B cell (primary cell): Measurements from ENCODE around the gene CDKN1C. TPM values are rescaled to one million over a fixed set of nuclear protein-coding genes. Genes with fewer than 3 reads are reported as not detected.

Experiments used
- ATAC-seq: fragments of 200-7000 bp; cut with Tn5 transposase; one replicate; pipeline ENCODE4 v1.10.0; 2021; ENCODE audit warnings: low read depth, mild to moderate bottlenecking, moderate number of reproducible peaks, moderate library complexity
- CTCF ChIA-PET: fragments of 350-600 bp; sonication (Branson Sonifier 250); formaldehyde crosslinking; loops from one replicate; lab custom pipeline; 2021; ENCODE audit warnings: antibody characterized with exemption, inconsistent platforms; lab: Charles Lee
- POLR2A ChIA-PET: fragments of 350-600 bp; sonication (Branson Sonifier 250); formaldehyde crosslinking; loops from one replicate; lab custom pipeline; 2021; ENCODE audit warnings: antibody characterized with exemption; lab: Charles Lee
- DNase-seq: peaks from one replicate; pipeline ENCODE4 v3.0.0; 2013
- H2AFZ ChIP-seq: 2 replicates; pipeline ENCODE4 v1.6.1; 2012; ENCODE audit warnings: mild to moderate bottlenecking, low read depth, low read length; ENCODE audit not compliant: insufficient read depth, poor library complexity, severe bottlenecking
- H3K27ac ChIP-seq, 2 donors: 1 replicate in 1 of 2; 2 replicates in 1 of 2; pipeline ENCODE4 v1.5.1; 2012 to 2013; ENCODE audit warnings: low read length in 2 of 2, mild to moderate bottlenecking in 2 of 2, moderate library complexity in 1 of 2
- H3K27me3 ChIP-seq, 4 experiments: fragments of 200-600 bp in 1 of 4; sonication (generic) in 1 of 4; replicated peaks in 1 of 4; 1 replicate in 2 of 4; 2 replicates in 2 of 4; pipeline versions ENCODE4 v1.6.1 to v1.7.0; 2013 to 2016; ENCODE audit warnings: low read length in 3 of 4, mild to moderate bottlenecking in 2 of 4, mixed read lengths in 1 of 4, moderate library complexity in 1 of 4; ENCODE audit not compliant: insufficient read depth in 4 of 4, control insufficient read depth in 3 of 4; ENCODE audit errors: control extremely low read depth in 1 of 4
- H3K36me3 ChIP-seq, 2 experiments: replicated peaks in 1 of 2; 1 replicate in 1 of 2; 2 replicates in 1 of 2; pipeline versions ENCODE4 v1.6.1 to v1.7.1; 2013; ENCODE audit warnings: low read length in 1 of 2; ENCODE audit not compliant: insufficient read depth in 2 of 2, control insufficient read depth in 1 of 2; ENCODE audit errors: control extremely low read depth in 1 of 2, extremely low read depth in 1 of 2
- H3K4me1 ChIP-seq, 2 donors: fragments of 200-600 bp in 1 of 2; sonication (generic) in 1 of 2; 1 replicate in 1 of 2; 2 replicates in 1 of 2; pipeline versions ENCODE4 v1.5.1 to v1.6.1; 2013 to 2017; ENCODE audit warnings: low read length in 2 of 2; ENCODE audit not compliant: control insufficient read depth in 2 of 2, insufficient read depth in 2 of 2
- H3K4me2 ChIP-seq: replicated peaks from 2 replicates; pipeline ENCODE3; 2012; ENCODE audit warnings: mild to moderate bottlenecking, low read depth, low read length; ENCODE audit not compliant: poor library complexity, severe bottlenecking
- H3K4me3 ChIP-seq, 5 experiments: fragments of 200-600 bp in 1 of 5; sonication (generic) in 1 of 5; 1 replicate in 3 of 5; 2 replicates in 2 of 5; pipeline versions ENCODE4 v1.5.1 to v1.7.0; 2011 to 2016; ENCODE audit warnings: low read length in 4 of 5, mild to moderate bottlenecking in 4 of 5, low read depth in 2 of 5, control low read depth in 1 of 5, moderate library complexity in 1 of 5; ENCODE audit not compliant: insufficient read depth in 1 of 5; ENCODE audit errors: control extremely low read depth in 1 of 5, extremely low read depth in 1 of 5
- H3K79me2 ChIP-seq: fragments of 200-600 bp; sonication (generic); one replicate; pipeline ENCODE4 v1.6.0; 2016; ENCODE audit warnings: low read length; ENCODE audit not compliant: control insufficient read depth, insufficient read depth
- H3K9ac ChIP-seq: fragments of 200-600 bp; sonication (generic); 2 replicates; pipeline ENCODE4 v1.6.1; 2017; ENCODE audit warnings: mild to moderate bottlenecking, low read length, moderate library complexity
- H3K9me3 ChIP-seq, 3 donors: one replicate each; pipeline versions ENCODE4 v1.6.1 to v1.7.1; 2013; ENCODE audit warnings: low read length in 2 of 3; ENCODE audit not compliant: control insufficient read depth in 2 of 3, insufficient read depth in 1 of 3; ENCODE audit errors: control extremely low read depth in 1 of 3
- H4K20me1 ChIP-seq: 2 replicates; pipeline ENCODE4 v1.6.0; 2012; ENCODE audit warnings: mild to moderate bottlenecking, low read length; ENCODE audit not compliant: insufficient read depth, control insufficient read depth, poor library complexity, severe bottlenecking
- H3K27ac Mint-ChIP-seq: one replicate; pipeline ENCODE4 v1.8.0; 2021; ENCODE audit warnings: mixed read lengths
- H3K27me3 Mint-ChIP-seq: one replicate; pipeline ENCODE4 v1.8.0; 2021; ENCODE audit warnings: mixed read lengths
- H3K4me1 Mint-ChIP-seq: one replicate; pipeline ENCODE4 v1.8.0; 2021; ENCODE audit warnings: mixed read lengths
- H3K4me3 Mint-ChIP-seq: one replicate; pipeline ENCODE4 v1.8.0; 2021; ENCODE audit warnings: mixed read lengths
- H3K9me3 Mint-ChIP-seq: one replicate; pipeline ENCODE4 v1.8.0; 2022; ENCODE audit warnings: mixed read lengths; ENCODE audit not compliant: insufficient read depth
- CTCF ChIP-seq: fragments of 200-600 bp; IDR thresholded peaks from one replicate; pipeline ENCODE4 v1.8.0; 2022; ENCODE audit warnings: antibody characterized with exemption, mild to moderate bottlenecking
- EZH2 ChIP-seq: IDR thresholded peaks from 2 replicates; pipeline ENCODE4 v1.6.1; 2012; ENCODE audit warnings: borderline replicate concordance, low read depth, mild to moderate bottlenecking, moderate library complexity, low read length; ENCODE audit not compliant: insufficient read depth, poor library complexity, severe bottlenecking
- WGBS: methylation state at CpG from one replicate; pipeline ENCODE4 v1.1.5; 2013; ENCODE audit warnings: missing lambda C conversion rate; ENCODE audit not compliant: insufficient coverage; 5-methylcytosine and 5-hydroxymethylcytosine counted together
- intact Hi-C: fragments of 100-400 bp; cut with micrococcal nuclease; formaldehyde crosslinking; loops from one replicate; pipeline ENCODE4 v1.10.0; 2022
- polyA plus RNA-seq: library from polyadenylated mRNA; depleted of rRNA; stranded (reverse); fragments of >200 nt; gene quantifications from 2 replicates; pipeline ENCODE4 v1.2.3, GENCODE V29; 2012
- total RNA-seq, 2 donors: library from RNA; stranded (reverse); fragments of 120-200 nt in 1 of 2; gene quantifications; 1 replicate in 1 of 2; 2 replicates in 1 of 2; pipeline versions ENCODE4 v1.2.3 to v1.2.4, GENCODE V29; 2013 to 2022

CDKN1C gene
- total and polyA plus RNA-seq, 2 donors (not counting 1 experiment from before 2014, with no cell fraction given): 0.58 to 8.0 TPM

DNA sequence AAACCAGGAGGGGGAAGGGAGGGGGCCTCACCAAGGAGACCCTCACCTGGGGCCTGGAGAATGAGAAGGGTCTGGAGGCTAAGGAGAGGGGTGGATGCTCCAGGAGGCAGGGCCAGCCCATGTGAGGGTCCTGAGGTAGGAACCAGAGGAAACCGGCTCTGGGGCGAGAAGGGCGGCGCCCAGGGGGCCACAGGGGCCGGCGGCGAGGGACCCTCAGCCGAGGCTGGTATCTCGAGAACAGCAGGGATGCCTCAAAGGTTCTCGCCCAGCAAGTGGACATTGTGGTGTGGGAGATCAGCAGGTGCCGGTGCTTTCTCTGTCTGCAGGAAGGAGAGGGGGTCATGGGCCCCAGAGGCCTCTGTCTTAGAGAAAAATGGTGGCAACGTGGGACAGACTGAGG is 47.9 kb downstream of the CDKN1C start:
- CTCF ChIA-PET: no interaction called here
- no peak overlapping the region for H3K4me2 ChIP-seq
- no peak overlapping the region for H3K9ac ChIP-seq
- no peaks in the 10 kb centered on the region for H3K79me2 ChIP-seq
- H3K27ac Mint-ChIP-seq: no peak overlapping the region
- H3K9me3 Mint-ChIP-seq: no peaks in the 10 kb centered on the region
- no peak for TF ChIP-seq EZH2
- TF ChIP-seq CTCF: no peak
- no peaks in the 10 kb centered on the region for H3K9me3 ChIP-seq
- H3K4me3 Mint-ChIP-seq: no peak overlapping the region
- no peaks in the 10 kb centered on the region for H3K27me3 ChIP-seq
- H4K20me1 ChIP-seq: no peaks in the 10 kb centered on the region
- no peak for DNase-seq
- no peaks in the 10 kb centered on the region for H3K36me3 ChIP-seq
- H2AFZ ChIP-seq: no peak overlapping the region
- WGBS: 79% methylated on average over 12 of the region's 12 CpGs
- H3K4me1 ChIP-seq: no peaks in the 10 kb centered on the region
- intact Hi-C loops: no loop called here
- no peaks in the 10 kb centered on the region for H3K4me1 Mint-ChIP-seq
- ATAC-seq: no peak
- no peaks in the 10 kb centered on the region for H3K27me3 Mint-ChIP-seq
- H3K27ac ChIP-seq: no peak overlapping the region
- no peak overlapping the region for H3K4me3 ChIP-seq
- POLR2A ChIA-PET: no interaction called here

DNA sequence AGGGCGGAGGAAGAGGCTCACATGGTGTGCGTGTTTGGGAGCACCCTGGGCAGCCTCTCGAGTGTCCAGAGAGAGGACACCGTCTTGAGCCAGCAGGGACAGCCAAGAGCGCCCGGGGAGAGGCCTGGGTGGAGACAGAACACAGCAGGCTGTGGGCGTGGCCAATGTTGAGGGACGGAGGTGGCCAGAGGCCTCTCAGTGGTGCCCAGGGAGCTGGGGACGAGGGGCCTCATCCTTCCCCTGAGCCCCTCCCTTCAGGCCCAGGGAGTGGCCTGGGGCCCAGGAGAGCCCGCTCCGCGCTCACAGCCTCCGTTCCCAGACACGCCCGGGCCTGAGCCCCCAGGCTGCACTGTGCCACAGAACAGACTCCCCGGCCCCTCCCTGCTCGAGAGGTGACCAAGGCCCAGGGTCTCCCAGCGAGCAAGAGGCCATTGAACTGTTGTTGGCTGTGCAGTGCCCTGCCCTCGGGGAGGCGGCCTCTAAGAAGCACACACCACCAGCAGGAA is 48.4 kb downstream of the CDKN1C start:
- Histone ChIP-seq H3K36me3 (no peaks in the 10 kb centered on the region), H3K9me3 (no peaks in the 10 kb centered on the region), H3K9ac (no peak overlapping the region), H3K4me1 (no peaks in the 10 kb centered on the region), H3K27ac (no peak overlapping the region), H3K79me2 (no peaks in the 10 kb centered on the region), H4K20me1 (no peaks in the 10 kb centered on the region), H3K4me3 (no peak overlapping the region), H3K4me2 (no peak overlapping the region), H3K27me3 (no peaks in the 10 kb centered on the region), H2AFZ (no peak overlapping the region)
- ChIA-PET CTCF (no interaction called here), POLR2A (no interaction called here)
- intact Hi-C loops: no loop called here
- no peak for ATAC-seq
- Mint-ChIP-seq H3K4me1 (no peaks in the 10 kb centered on the region), H3K4me3 (no peak overlapping the region), H3K9me3 (no peaks in the 10 kb centered on the region), H3K27me3 (no peaks in the 10 kb centered on the region), H3K27ac (no peak overlapping the region)
- TF ChIP-seq CTCF: no peak
- no peak for TF ChIP-seq EZH2
- no peak for DNase-seq
- WGBS: 77% methylated on average over 19 of the region's 20 CpGs
